22Rv1 (cell line): Measurements from ENCODE around the gene SLC10A3.
A peak's percentile ranks its signal among the peaks of the same experiment; 100 is the strongest.

Experiments
- H3K27ac ChIP-seq: fragments of 450-650 bp; 2 replicates; pipeline ENCODE4 v1.5.1; 2017
- ZFX ChIP-seq: fragments of 450-650 bp; IDR thresholded peaks from 2 replicates; pipeline ENCODE4 v1.6.1; 2017; ENCODE audit warnings: antibody characterized with exemption, borderline replicate concordance
- TF ChIP-seq, protein P1 (sequence below): fragments of 450-650 bp; IDR thresholded peaks from 2 replicates; pipeline ENCODE4 v1.5.1; 2017; ENCODE audit warnings: mild to moderate bottlenecking

The SLC10A3 gene, protein sequence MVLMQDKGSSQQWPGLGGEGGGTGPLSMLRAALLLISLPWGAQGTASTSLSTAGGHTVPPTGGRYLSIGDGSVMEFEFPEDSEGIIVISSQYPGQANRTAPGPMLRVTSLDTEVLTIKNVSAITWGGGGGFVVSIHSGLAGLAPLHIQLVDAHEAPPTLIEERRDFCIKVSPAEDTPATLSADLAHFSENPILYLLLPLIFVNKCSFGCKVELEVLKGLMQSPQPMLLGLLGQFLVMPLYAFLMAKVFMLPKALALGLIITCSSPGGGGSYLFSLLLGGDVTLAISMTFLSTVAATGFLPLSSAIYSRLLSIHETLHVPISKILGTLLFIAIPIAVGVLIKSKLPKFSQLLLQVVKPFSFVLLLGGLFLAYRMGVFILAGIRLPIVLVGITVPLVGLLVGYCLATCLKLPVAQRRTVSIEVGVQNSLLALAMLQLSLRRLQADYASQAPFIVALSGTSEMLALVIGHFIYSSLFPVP

DNA sequence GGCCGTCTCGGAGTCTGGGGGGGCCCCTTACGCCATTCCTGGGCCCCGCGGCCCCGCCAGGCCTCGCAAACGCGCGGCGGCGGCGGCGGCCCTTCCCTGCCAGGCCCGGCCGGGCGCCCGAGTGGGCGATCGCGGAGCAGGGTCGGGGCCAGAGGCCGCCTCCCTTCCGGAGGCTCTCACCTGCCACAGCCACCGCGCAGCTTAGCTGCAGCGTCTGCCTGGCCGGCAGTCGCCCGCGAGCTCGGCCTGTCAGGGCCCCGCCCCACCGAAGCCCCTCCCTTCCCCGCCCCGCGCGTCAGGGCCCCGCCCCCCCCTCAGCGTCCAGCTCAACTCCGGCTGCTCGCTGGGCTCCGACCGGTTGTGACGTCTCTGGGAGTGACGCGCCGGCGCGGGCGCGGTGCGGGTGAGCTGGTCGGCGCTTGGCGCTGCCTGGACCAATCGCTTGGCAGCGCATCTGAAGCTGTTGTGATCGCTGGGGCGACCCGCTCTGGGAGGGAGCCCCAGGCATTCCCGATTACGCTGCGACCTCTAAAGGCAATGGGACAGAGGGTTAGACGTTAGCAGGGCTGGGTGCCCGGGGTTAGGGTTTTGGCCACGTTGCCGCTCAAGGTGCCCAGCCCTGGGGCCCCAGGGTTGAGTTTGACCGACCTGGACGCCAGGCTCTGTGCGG, at the start of gene SLC10A3:
Gene SLC10A3, minus strand, starts transcription at position 216 of the 670 bp plus-strand sequence. CDS start 1,689 bp downstream, outside the sequence.
- no peak for TF ChIP-seq ZFX
- TF ChIP-seq, protein P1, sequence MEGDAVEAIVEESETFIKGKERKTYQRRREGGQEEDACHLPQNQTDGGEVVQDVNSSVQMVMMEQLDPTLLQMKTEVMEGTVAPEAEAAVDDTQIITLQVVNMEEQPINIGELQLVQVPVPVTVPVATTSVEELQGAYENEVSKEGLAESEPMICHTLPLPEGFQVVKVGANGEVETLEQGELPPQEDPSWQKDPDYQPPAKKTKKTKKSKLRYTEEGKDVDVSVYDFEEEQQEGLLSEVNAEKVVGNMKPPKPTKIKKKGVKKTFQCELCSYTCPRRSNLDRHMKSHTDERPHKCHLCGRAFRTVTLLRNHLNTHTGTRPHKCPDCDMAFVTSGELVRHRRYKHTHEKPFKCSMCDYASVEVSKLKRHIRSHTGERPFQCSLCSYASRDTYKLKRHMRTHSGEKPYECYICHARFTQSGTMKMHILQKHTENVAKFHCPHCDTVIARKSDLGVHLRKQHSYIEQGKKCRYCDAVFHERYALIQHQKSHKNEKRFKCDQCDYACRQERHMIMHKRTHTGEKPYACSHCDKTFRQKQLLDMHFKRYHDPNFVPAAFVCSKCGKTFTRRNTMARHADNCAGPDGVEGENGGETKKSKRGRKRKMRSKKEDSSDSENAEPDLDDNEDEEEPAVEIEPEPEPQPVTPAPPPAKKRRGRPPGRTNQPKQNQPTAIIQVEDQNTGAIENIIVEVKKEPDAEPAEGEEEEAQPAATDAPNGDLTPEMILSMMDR, result no peak
- peak within 1 kb of the TSS; percentile 73 for H3K27ac ChIP-seq

DNA sequence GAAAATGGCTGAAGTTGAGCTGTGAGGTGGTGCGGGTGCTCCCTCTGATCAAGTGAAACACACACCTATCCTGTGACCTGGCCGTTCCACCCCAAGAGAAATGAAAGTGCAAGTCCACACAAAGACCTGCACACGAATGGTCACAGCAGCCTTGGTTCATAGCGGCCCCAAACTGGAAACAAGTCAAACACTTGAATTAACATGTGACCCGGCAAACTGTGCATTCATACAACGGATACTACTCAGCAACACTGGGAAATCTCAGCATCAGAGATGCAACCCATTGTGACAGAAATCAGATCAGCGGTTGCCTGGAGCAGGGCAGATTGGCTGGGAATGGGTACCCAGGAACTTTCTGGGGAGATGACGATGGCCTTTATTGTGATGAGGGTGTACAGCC, 48.6 kb upstream of the SLC10A3 start:
- TF ChIP-seq, protein P1, result no peak
- no peak for TF ChIP-seq ZFX

DNA sequence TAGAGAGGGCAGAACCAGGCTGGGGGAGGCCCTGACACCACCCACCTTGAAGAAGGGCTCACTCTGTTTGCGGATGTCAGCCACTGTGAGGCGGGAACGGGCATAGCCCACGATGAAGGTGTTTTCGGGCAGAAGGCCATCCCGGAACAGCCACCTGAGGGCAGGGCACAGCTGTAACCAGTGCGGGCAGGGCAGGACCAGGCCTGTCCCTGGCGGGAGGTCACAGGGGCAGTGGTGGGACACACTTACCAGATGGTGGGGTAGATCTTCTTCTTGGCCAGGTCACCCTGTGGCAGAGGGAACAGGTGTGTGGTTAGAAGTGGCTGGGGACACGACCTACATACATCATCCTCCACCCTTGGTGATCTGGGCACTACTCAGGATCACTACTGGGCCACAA, 45.5 kb upstream of the SLC10A3 start:
- no peak overlapping the region for H3K27ac ChIP-seq

More for the DNA sequence above, 48.6 kb upstream of the SLC10A3 start:
- H3K27ac ChIP-seq, result no peak overlapping the region

DNA sequence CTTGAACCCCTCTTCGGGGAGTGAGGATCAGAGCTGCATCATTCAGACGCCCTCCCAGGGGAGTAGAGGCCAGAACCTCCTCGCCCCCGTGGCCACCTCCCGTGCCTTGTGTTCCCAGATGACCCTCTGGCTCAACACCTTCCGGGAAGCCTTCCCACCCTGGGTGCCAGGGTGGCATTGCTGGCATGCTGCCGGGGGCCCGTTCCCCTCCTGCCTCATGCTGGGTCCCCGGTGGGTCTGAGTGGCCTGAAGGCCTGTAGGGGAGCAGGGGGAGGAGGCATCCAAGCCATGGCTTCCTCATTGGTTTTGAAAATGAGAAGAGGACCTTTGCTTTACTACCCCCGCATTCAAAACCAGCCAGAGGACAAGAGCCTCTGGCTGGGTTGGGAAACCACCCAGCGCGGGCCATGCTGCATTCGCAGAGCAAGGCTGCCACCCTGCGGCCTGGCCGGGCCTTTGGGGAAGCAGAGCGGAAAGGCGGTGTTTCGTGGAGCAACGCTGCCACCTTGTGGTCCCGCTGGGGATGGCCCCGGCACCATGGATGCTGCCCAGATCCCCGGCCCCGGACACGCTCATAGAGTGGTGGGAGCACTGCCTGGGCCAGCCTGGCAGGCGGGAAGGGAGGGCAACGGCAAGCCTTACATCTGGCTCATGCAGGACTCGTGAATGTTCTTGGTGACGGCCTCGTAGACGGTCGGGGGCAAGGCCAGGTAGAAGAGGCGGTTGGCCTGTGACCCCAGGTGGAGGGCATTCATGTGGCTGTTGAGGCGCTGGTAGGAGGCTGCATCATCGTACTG, 44.3 kb upstream of the SLC10A3 start:
- H3K27ac ChIP-seq, result no peak overlapping the region
- TF ChIP-seq, protein P1, result peak; percentile 86
- no peak for TF ChIP-seq ZFX

More for the DNA sequence above, 45.5 kb upstream of the SLC10A3 start:
- TF ChIP-seq, protein P1, result no peak

DNA sequence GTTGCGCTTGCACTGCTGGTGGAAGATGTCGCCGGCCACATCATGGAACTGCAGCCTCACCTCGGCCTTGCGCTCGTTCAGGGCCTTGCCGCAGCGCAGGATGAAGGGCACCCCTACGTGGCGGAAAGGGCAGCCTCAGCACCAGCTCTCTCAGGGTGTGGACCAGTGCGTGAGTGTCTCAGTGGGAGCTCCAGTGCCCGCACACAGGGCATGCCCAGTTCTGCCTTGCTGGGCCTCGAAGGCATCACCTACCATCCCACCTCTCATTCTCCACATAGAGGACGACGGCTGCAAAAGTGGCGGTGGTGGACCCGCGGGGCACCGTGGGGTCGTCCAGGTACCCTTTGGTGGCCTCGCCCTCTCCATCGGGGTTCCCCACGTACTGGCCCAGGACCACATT, 42.3 kb upstream of the SLC10A3 start:
- TF ChIP-seq, protein P1, result no peak
- no peak for TF ChIP-seq ZFX
- no peak overlapping the region for H3K27ac ChIP-seq

DNA sequence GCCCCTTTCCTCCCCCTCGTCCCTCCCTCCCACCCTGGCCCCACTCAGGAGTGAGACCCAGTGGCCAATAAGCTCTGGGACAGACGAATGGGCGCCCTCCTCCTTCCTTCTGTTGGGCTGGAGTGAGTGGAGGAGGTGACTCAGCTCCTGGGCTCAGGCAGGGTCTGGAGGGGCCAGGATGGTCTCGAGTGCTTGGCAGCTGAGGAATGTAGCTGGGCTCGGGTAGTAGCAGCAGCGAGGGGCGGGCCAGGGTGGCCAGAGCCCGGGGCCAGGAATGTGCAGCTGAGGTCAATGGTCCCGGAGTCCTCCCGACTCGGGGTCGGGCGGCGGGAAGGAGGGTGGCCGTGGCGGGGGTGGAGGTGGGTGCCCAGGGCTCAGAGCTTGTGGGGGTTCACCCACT, 41.2 kb upstream of the SLC10A3 start:
- no peak overlapping the region for H3K27ac ChIP-seq
- no peak for TF ChIP-seq ZFX
- TF ChIP-seq, protein P1, result no peak
